ENCODE data around the gene SPATS2L.
"Not testable (repeated sequence)": the region's sequence is repeated elsewhere in the genome, so short reads cannot be mapped to it uniquely, and the experiment has no call there.

The SPATS2L gene

DNA sequence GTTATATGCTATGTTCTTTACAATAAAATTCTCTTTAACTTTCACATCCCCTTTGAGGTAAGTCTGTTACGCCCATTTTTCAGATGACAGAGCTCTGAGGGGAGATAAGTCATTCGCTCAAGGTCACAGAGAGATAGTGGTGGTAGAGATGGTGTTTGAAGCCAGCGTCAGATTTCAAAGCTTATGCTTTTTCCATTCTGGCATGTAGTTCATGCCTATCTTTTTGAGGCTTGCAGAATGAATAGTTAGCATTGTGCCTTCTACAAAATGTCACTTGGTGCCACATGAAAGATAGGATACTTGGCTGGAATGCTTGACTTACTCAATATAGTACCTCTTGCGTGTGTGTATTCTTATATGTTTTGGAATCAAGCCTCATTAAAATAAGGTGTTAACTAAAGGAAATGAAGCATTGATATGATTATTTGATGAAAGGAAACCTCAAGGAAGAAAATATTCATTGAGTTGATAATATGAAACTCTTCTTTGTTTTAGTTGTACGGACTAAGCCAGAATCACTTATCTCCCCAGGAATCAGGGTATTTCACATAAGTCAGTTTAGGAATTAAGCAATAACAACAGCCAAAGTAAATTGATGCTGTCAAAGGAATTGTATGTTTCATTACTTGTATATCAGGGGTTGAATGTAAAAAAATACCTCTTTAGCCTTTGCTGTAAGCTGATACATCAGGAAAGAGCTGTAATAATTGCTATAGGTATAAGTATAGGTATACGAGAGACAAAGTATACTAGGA lies 15.5 kb downstream of the SPATS2L start:
- DNase-seq = no peak

DNA sequence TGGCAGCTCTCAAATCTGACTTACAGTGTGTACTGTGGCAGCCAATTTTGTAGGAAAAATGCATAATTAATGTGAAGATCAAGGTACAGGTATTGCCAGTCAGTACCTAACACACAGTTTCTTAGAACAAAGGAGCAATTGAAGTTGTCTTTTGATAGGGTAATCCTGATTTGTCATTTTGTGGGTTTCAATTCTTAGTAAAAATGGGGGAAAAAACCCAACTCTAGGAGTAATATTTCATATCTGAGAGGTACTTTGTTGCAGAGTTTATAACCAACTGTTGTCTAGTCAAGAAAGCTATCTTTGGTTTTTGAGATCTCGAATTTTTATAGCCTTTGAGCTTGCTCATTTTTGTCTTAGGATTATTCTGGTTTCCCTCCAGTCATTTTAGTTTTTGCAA lies 16.1 kb downstream of the SPATS2L start:
- no peak for DNase-seq

DNA sequence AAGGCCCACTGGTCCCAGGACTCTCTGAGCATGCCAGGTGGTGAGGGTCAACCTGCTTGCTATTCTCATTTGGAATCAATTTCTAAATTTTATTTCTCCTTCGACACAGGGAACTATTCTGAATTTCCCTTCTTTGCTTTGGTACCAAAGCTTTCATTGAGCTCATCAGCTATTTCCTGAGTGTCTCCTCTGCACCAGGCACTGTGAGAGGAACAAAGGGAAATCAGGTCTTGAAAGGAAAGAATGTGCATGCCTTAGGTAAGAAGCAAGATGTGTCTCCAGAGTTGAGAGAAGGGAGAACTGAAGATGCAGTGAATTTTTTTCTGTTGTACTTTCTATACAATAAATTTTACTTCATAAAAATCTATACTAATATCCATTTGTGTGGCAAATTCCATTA lies 17.9 kb downstream of the SPATS2L start:
- DNase-seq = no peak

DNA sequence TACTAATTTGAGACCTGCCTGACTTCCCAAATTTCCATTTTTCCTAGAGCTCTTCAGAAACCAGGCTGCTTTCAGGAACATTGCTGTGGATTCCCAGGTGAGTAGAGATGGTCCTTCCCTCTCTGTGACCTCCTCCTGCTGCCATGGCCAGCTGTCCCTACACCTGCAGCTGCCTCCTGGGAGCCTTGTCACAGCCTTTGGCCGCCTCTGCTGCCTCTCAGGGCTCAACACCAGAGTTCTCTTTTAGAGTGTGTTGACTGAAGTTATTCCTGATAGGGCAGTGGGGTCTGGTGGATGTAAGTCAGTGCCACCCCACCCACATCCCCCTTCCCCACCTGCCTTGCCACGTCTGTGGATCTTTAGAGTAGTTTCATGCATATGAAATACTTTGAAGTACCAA lies 22.9 kb downstream of the SPATS2L start:
- DNase-seq = no peak

DNA sequence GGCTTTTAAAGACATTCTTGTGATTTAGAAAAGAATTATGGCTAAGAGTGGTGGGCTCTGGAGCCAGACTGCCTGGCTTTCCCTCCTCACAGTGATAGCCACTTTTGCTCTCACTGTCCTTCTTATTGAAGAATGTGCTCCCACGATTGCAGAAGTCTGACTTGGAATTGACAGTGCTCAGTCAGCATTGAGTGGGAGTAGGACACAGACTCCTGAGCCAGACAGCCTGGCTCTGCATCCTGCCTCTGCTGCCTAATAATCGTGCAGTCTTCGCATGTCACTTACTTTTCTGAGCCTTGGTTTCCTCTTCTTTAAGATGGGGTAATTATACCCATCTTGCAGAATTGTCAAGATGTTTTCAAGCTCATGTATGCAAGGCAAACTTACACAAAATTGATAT lies 23.3 kb downstream of the SPATS2L start:
- DNase-seq = no peak

DNA sequence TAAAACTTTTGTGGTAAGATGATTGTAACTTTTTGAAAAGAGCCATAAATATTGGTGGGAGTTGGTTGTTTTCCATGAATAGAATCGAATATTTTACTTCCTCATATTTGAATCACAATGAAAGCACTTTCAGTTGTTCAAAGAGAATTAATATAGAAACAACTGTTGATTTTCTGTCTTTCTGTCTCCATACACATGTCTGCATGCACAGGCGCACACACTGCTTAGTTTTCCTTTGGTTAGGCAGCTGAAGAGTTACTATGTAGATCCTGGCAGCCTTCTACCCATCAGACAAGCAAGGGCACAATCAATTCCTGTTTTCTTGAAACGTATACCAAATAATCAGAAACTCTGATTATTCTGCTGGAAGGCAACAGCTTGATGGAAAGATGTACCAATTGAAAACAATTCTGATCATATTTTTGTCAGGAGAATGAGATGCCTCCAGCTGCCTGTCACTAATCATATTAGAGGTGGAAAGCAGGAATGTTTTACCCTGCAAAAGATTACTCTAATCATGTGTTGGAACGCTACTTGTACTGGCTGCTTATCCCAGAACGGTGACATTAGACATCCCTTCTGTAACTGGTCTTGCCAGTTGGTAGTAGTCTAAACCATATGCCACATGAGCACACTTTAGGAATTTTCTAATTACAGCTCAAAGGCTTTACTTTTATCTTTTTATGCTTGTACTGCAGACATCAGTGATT lies 24.0 kb downstream of the SPATS2L start:
- no peak for DNase-seq

DNA sequence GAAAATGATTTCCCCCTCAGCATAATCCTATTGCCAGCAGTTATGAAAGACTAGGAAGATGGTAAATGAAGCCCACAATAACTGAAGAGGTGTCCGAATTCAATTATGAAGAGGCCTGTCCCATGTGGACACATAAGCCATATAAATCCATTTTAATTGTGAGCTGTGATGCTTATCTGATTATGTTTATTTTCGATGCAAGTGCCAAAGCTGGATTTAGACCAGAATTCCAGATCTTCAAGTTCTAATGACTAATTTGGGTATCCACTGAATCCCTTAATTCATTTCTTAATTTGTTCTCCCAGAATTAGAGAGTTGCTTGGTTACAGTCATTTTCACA lies 24.5 kb downstream of the SPATS2L start:
- DNase-seq = no peak

DNA sequence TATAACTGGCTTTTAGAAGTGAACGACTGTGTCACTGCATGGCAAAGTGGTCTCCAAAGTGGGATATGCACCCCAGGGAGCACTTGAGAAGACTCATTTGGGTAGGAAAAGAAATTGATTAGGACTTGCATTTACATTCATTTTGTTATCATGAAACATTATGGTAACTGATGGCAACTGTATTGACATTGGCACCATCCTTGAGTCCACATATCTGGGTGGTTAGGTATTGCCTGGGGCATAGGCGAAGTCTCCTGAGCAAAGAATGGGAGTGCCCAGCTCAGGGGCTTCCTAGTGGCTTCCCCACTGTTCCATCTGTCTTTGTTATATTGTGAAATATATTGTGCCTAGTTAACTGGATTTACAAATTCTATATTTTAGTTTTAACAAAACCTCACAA lies 29.2 kb downstream of the SPATS2L start:
- DNase-seq = no peak

DNA sequence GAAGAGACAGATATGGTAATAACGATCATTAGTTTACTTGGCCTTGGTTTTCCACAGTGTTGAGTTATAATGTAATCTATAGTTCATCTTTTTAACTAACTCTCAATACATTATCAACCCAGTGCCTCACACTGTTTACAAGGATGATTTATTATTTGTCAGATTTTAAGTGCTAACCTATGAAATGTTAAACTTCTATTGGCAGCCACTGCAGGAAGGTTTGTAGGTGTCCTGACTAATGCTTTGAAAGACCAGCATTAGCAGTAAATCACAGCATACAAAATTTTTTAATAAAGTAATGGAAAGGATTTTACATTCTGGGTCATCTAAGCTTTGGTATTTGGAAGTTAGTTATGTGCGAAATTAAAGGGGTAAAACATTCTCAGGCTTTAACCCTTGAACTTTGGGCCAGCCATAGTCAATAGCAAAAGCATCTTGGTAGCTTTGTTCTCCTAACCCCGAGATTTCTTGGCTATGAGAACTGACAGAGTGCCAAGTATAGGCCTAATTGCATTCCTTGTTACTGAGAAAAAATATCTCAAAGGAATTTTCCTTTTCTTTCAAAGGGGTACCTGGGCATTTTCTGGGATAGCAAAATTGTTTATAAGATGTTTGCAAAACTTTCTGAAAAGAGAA lies 30.6 kb downstream of the SPATS2L start:
- DNase-seq = no peak

DNA sequence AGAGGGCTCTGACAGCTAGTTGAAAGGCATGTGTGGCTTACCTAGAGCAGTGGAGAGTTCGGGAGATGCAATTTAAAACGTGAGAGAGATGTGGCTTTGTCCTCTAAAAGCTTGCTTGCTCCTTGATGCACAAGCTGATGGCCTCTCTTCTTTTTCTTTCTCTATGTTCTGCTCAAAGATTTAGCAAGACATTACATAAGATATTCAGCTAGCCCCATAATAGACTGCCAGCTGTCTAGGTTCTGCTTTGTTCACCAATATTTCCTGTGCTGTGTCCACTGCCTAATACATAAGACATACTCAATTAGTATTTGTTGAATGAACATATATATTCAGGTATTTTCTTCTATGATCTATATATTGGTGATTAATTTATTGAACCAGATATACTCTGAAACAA lies 31.1 kb downstream of the SPATS2L start:
- DNase-seq = no peak

DNA sequence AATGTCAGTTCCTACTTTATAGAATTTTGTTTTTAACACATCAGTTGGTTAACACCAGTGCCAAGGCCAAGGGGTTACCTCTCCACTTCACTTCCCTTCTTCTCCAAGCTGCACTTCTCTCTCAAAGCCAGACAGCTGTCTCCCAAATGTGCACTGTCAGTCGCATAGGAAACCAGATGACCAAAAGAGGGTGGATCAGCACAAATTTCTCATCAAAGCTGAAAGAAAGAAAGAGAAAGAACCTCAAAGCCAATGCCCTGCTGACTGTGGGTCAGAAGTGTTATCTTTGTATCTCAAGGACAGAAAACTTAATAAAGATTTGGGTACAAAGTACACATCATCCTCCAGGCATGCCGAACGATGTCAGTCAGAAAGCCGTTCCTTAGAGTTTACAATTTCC lies 32.2 kb downstream of the SPATS2L start:
- no peak for DNase-seq

DNA sequence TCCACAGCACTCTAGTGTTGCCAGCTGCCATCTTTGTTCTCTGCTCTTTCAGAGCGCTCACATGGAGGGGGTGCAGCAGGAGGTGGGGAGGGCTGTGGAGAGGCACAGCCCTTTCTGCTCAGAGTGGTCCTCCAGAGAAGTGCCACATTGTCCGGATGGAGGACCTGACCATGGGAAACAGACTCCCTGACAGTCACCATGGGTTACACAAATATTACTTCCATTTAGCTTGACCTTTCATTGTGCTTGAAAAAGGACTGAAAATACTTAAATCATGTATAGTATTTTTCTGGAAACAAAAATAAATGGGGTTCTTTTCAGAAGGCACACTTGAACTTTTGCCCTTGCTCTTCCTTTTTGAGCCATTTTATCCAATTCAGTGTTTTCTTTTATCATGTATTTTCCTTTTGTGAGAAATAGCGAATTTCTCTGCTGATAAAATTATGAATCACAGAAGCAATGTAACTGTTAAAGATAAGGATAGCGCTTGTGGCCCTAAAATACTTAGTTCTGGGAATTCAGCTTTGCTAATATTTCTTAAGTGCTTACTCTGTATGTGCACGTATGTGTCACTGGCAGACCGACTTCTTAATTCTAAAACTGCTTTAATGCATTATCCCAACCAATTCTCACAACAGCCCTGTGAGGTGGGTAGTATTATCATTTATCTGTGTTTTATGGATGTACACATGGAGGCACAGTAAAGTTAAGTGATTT lies 34.2 kb downstream of the SPATS2L start:
- DNase-seq = no peak

DNA sequence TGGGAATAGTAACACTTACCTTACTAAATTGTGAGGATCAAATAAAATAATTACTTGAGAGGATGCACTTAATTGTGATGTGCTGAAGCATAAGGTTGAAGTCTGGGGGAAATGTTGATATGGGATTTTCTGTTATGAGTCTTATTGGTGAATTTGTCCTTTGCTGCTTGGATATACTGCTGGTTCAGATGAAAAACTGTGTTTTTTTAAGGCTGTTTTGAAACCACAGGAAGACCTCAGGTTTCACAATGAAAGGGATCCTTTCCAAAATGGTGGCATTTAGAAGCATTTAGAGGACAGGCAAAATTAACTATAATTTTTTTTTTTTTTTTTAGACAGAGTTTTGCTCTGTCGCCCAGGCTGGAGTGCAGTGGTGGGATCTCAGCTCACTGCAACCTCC lies 34.9 kb downstream of the SPATS2L start:
- DNase-seq = no peak

DNA sequence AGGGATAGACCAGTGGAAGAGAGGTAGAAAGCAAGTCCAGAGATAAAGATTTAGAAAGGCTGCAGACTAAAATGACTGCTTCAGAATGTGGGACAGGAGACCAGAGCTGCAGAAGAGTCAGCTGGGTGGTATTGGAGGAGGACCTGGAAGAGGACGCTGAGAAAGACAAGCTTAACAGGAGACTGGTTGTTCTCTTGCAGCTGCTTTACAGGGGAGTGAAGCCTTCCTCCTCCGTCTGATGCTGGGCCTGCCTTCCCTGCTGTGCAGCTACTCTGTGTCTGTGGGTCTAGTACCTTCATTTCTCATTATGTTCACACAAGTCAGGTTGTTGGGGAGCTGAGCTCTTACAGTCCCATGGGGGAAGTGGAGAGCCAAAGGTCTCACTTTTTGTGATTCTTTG lies 35.7 kb downstream of the SPATS2L start:
- no peak for DNase-seq

DNA sequence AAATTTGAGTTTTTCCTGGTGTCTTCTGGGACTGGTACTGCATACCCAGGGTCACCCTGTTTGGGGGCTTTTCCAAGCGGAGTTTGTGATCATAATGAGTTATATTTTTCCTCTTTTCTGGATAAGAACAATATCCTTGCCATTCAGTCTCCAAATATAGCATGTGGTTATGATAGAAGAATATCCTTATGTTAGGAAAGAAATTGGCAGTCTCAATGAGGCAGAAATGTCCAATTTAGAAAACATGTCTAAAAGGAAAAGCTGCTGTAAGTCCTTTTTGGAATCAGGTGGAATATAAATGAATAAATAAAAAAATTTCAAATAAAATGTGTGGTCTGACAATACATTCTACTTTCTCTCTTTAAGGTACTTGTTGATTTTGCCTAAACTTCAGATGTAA lies 36.2 kb downstream of the SPATS2L start:
- DNase-seq = no peak

DNA sequence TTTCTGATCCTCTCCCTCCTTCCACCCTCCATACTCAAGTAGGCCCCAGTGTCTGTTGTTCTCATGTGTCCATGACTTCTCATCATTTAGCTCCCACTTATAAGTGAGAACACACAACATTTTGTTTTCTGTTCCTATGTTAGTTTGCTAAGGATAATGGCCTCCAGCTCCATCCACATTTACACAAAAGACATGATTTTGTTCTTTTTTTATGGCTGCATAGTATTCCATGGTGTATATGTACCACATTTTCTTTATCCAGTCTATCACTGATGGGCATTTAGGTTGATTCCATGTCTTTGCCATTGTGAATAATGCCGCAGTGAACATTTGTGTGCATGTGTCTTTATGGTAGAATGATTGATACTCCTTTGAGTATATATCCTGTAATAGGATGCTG lies 37.7 kb downstream of the SPATS2L start:
- DNase-seq = not testable (repeated sequence)

DNA sequence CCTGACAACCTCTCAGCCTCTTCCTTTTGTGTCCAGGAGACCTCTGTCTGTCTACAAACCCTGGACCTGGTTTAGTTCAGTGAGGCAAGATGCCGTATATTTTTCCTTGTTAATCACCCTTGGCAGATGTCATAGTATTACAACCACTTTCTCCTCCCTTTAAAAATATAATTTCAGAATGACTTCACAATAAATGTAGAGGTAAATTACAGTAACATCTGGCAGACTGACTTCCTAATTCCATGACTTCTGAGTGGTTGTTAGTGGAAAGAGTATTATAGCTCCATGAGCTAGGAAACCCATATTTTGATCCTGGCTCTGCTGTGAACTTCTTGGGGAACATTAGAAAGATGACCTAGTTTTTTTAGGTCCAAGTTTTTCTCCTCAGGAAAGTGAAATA lies 39.5 kb downstream of the SPATS2L start:
- no peak for DNase-seq

DNA sequence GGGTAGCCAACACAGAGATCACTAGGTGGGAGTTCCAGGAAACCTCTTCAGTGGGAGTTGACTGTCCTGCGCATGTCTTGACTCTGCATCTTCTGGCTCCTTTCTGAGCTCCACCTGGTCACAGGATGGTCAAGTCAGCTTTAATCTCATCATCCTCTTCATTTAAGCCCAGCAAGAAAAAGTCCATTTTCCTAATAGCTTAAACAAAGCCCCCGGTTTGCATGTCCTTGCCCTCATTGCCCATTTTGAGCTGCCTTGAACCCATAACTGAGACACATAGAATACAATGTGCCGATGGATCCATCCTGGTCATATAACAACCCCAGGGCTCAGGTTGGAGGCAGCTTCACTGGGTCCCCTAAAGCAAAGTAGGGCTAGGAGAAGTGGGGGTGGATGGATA lies 40.8 kb downstream of the SPATS2L start:
- no peak for DNase-seq

DNA sequence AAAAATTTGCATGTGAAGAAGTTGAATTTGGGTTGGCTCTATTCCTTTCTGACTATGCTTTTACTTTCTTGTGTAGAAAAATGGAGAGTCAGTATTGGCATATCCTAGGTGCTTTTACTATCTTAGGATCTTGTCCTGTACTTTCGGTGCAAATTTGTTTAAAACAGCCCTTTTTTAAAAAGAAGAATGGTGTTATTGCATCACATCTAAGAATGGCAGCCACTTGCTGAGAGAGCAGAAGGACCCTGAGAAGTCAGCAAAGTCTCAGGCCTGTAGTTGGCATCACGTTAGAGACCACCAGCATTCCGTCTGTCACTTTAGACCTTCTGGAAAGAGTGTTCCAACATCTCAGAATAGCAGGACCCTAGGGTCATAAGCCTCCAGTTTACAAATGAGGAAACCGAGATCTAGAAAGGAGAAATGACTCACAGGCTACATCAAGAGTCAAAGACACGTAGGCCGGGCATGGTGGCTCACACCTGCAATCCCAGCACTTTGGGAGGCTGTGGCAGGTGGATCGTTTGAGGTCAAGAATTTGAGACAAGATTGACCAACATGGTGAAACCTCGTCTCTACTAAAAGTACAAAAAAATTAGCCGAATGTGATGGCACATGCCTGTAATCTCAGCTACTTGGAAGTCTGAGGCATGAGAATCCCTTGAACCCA lies 42.5 kb downstream of the SPATS2L start:
- no peak for DNase-seq

DNA sequence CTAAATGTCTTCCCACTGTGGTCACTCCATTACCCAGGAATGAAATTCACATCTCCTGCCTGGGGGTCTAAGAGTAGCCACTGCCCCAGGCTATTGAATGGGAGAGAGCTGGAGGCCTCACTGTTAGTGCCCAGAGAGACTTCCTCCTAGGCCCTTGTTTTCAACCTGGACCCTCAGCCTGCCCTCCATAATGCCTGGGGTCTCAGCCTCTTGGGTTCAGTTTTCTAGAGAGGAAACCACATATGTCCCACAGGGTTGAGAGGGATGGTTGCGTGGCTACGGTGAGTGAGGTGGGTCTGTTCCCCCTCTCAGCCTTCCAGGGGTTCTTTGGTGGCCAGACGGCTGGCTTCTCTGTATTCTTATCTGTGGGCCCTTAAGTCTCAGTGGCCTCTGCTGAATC lies 43.4 kb downstream of the SPATS2L start:
- no peak for DNase-seq

DNA sequence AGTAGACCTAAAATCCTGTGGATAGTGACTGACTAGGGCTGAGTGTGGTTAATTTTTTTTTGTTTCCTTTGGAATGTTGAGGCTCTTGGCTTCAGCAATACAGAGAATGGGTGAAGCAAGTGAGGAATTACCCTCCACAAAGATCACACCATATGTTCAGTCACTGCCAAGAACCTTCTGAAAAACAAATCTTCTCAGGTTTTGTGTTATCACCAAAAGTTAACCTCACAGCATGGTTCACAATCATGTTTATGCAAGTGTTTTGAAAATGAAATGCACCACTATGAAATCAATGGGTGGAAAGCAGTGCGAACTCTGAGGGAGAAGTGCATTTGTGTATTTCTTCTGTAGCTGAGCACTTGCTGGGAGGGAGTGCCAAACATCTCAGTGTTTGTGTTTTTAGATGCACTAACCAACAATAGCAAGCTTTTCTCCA lies 44.4 kb downstream of the SPATS2L start:
- no peak for DNase-seq

DNA sequence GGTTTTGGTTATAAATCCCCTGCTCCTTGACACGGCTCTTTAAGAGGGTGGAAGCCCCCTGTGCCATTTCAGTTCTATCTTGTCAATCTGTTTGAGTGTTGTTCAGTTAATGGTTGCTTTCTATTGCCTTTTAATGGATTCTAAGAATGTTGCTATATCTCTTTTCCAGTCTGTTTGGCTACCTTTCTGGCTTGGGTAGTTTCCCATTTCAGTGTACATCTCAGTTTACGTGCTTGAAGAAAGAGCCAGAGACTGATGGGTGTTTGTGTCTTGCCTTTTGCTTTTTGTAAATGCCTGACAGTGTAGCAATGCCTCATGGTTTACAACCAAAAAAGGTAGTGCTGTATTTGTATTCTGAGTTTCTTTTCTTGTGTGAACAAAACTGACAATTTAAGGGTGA lies 45.3 kb downstream of the SPATS2L start:
- DNase-seq = peak in 1 of 3 experiments; percentile 17

DNA sequence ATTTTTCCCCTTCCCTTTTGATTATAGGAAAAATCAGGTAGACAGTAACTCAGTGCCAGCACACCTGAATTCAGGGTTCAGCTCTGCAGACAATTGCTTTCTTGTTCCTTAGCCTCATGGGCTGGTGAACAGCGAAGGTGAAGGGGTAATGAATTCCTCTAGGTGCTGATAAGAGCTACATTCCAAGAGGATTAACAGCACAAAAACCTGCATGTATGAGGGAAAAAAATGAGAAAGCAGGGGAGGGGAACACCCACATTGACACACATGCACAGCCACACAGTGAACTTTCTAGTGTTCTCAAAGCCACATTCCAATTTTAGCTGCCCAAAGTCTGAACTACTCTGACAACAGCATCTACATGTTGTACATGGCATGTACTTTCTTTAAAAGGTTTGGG lies 46.1 kb downstream of the SPATS2L start:
- no peak for DNase-seq

Data from NCI-H1417 (cell line).